ENCODE data around the gene TSC22D4.

The TSC22D4 gene

GRCh38 chr7:100492738-100493475 lies 13.9 kb upstream of the TSC22D4 start:
- DNase-seq (ENCODE audit: low read depth, low spot score): no peak

- no peak for DNase-seq (ENCODE audit: low read depth, low spot score)
Measured at GRCh38 chr7:100491192-100491578, 12.2 kb upstream of the TSC22D4 start.

GRCh38 chr7:100490483-100491191 lies 11.6 kb upstream of the TSC22D4 start:
- no peak for DNase-seq (ENCODE audit: low read depth, low spot score)

GRCh38 chr7:100489824-100490223 lies 10.8 kb upstream of the TSC22D4 start:
- DNase-seq (ENCODE audit: low read depth, low spot score): no peak

GRCh38 chr7:100489121-100489520 lies 10.1 kb upstream of the TSC22D4 start:
- no peak for DNase-seq (ENCODE audit: low read depth, low spot score)

- DNase-seq (ENCODE audit: low read depth, low spot score): no peak
Measured at GRCh38 chr7:100488333-100489095, 9.5 kb upstream of the TSC22D4 start.

GRCh38 chr7:100486753-100487446 lies 7.9 kb upstream of the TSC22D4 start:
- DNase-seq (ENCODE audit: low read depth, low spot score): no peak

- no peak for DNase-seq (ENCODE audit: low read depth, low spot score)
Measured at GRCh38 chr7:100486111-100486636, 7.2 kb upstream of the TSC22D4 start.

GRCh38 chr7:100485471-100485876 lies 6.5 kb upstream of the TSC22D4 start:
- DNase-seq (ENCODE audit: low read depth, low spot score): no peak

- no peak for DNase-seq (ENCODE audit: low read depth, low spot score)
Measured at GRCh38 chr7:100484673-100485045, 5.6 kb upstream of the TSC22D4 start.

- no peak for DNase-seq (ENCODE audit: low read depth, low spot score)
Measured at GRCh38 chr7:100483722-100484672, 5.0 kb upstream of the TSC22D4 start, which contains the start of gene NYAP1. TSS of gene NYAP1 (plus strand) at chr7:100483927. CDS start at chr7:100485312, 1,385 bp downstream.

- no peak for DNase-seq (ENCODE audit: low read depth, low spot score)
Measured at GRCh38 chr7:100483090-100483721, 4.2 kb upstream of the TSC22D4 start.

GRCh38 chr7:100482728-100483089 lies 3.7 kb upstream of the TSC22D4 start:
- no peak for DNase-seq (ENCODE audit: low read depth, low spot score)

GRCh38 chr7:100481466-100481865 lies 2.5 kb upstream of the TSC22D4 start:
- no peak for DNase-seq (ENCODE audit: low read depth, low spot score)

GRCh38 chr7:100477871-100478267 lies 1.1 kb downstream of the TSC22D4 start:
- no peak for DNase-seq (ENCODE audit: low read depth, low spot score)

GRCh38 chr7:100476903-100477870 lies 1.8 kb downstream of the TSC22D4 start:
- DNase-seq (ENCODE audit: low read depth, low spot score): no peak

GRCh38 chr7:100476101-100476780 lies 2.8 kb downstream of the TSC22D4 start:
- no peak for DNase-seq (ENCODE audit: low read depth, low spot score)

GRCh38 chr7:100475549-100475948 lies 3.5 kb downstream of the TSC22D4 start:
- DNase-seq (ENCODE audit: low read depth, low spot score): no peak

Data from iPS DF 19.7 (cell line).